NCI-H1048 (cell line): Measurements from ENCODE around the gene BOD1L2.

Experiments used
- DNase-seq: peaks from one replicate; lab custom pipeline; 2025; lab: John Stamatoyannopoulos, UW

The BOD1L2 gene

DNA sequence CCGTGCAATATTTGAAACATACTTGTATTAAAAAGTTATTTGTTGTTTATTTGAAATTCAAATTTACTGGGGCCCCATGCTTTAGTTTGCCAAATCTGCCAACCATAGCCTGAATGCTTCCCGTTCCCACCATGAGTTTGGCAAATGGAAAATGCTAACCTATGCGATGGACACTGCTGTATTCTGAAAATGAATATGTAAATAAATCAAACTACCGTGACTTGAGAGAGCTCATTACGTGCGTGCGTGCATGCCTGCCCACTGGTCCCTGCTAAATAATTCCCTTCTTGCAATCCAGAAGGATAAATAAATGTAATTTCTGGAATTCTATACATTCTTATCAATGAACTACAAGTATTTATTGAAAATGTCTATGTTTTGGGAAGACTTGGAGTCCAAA is 3.2 kb downstream of the BOD1L2 start:
- DNase-seq = no peak

DNA sequence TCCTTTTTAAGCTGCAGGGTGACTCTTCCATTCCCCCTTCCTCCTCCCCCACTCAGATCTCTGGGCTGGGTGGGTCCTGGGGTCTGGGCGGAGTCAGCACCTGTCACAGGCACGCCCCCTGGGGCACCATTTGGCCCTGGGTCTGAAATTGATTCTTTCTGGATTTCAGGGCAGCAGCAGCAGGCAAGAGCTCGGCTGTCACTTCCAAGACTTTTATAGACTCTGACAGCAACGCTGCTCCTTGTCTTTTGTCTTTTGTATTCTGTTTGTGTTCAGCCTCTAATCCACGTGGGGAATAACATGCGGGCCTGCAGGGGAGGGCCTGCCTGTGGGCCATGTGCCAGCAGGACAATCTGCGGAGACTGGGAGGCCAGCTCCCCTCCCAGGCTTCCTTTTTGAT is 3.9 kb downstream of the BOD1L2 start:
- no peak for DNase-seq

DNA sequence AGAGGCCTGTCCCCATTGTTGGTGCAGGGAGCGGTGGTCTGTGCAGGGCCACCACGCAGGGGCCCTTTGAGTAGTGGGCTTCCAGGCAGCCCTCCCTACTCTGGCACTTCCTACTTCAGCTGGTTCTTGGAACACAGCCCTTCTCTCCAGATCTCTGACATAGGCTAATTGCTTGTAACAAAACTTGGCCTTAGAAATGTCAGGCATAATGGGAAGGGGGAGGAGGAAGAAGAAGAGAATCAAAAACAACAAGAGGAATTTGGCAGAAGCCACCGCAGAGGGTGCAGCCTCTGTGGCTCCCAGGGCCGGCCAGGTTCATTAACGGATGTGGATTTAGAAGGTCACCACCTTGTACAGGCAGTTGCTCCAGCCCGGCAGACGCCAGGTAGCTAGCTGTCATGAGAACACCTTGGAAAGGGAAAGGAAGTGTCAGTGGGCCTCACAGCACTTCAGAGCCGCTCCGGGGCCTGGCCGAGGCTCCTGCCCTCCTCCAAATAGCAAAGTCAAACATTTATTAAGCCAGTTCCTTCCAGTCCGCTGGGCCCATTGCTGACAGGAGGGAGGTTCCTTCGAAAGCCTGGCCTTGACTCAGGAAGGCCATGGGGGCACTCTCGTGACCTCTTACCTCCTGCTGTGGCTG is 7.4 kb downstream of the BOD1L2 start:
- no peak for DNase-seq

DNA sequence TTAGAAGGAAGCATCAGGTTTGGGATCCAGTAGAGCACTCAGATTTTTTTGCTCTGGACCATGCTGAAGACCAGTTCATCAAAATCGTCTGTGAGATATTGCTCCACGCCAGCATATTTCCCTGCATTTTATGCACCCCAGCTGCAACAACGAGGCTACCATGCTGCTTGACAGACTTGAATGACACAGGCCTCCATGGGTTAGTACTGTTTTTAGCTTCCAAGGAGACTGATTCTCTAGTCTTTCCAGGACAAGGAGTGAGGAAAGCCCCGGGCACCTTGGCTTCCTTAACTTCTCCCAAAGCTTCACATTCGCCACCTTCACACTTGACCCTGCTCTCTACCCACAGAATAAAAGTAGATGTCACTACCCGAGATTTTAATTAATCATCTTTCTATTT is 17.5 kb downstream of the BOD1L2 start:
- DNase-seq = no peak

DNA sequence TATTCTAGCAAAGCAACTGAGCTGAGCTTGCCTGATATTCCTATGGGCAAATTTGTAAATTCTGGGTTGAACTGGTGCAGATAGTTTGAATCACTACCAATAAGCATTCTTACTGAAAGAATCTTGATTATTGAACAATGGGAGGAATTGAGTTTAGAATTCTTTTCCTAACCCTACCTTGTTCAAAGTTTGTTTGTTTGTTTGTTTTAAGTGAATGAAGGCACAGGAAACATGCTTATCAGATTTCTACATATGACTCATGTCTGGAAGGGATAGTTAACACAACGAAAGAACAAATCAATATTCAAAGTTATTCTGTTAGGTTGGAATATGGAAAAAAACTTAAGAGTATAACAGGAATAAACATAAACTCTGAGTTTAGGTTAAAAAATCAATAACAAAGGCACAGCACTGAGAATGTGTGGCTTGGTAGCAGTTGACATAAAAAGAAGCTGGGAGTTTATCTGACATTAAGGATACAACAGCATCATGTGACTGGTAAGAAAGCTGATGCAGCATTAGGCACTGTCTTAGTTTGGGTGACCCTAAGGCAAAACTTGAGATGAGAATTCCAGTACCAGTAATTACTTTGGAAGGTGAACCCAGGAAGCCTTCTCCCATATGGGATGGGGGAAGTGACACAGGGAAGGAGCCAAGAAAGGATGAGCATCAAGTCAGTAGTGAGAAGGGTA is 20.9 kb downstream of the BOD1L2 start:
- DNase-seq = no peak

DNA sequence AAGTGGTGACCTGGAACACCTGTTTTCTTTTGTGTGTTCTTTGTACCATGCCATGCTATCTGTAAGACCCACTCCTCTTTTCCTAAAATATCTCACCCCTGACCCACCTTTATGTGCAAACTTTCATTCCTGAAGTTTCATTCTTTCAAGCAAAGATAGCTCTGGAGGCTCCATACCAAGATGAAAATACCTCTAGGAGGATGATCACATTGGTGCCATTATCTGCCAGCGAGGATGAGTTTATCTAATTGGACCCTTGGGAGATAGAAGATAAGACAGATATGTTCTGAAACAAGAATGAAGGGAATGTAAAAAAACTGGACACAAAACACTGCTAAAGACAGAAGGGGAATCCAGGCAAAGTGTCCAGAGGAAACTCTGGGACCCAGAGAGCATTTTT is 24.1 kb downstream of the BOD1L2 start:
- DNase-seq = no peak

DNA sequence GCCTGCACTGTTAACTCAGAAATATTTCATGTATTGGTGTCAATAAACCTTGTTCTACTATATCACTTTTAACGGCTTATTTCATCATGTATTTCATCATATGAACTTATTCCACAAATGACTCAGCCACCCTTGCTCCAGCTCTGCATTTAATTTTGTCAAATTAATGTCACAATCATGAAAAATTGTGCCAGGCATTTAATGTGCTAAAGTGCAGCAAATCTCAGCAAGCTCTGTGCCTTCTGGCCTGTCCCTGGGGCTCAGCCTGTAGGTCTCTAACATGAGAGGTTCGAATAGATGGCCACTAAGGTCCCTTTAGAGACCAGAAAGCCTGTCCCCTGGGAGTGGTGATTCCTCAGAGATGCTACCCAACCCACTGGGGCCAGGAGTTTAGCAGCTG is 28.6 kb downstream of the BOD1L2 start:
- no peak for DNase-seq

DNA sequence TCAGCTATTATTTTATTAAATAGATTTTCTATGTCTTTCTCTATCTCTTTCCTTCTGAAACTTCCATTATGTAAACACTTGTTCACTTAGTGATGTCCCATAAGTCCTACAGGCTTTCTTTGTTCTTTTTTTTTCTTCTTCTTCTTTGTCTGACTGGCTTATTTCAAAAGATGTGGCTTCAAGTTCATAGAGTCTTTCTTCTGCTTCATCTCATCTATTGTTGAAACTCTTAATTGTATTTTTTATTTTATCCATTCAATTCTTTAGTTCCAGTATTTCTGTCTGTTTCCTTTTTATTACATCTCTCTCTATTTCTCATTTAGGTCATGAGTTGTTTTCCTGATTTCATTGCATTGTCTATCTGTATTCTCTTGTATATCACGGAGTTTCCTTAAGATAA is 38.5 kb downstream of the BOD1L2 start:
- no peak for DNase-seq

DNA sequence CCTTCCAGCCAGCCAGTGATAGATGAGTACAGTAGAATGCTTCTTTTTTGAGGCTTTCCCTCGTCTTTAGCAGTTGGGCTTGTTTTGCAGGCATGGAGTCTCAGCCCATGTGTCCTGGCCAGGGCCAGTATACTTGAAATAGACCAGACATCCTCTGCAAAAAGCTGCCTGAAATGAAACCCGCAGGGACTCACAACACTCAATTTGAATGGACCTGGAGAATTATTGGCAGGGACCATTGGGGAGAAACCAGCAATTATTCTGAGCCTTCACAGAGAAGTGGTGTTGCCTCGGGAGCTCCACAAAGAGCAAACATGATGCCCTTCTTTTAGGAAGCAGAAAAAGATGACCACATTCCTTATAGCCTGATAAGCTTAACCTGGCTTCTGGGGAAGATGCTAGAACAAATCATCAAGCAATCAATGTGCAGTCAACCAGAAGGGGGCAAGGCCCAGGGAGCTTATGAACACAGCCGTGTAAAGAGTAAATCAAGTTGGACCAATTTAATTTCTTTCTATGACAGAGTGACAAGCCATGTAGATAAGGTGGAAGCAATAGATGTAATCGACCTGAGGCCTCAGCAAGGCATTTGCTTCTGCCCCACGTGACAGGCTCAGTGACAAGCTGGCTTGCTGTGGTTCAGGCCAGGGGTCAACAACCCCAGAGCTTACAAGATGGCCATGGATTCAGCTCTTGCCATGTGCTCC is 42.1 kb downstream of the BOD1L2 start:
- no peak for DNase-seq

DNA sequence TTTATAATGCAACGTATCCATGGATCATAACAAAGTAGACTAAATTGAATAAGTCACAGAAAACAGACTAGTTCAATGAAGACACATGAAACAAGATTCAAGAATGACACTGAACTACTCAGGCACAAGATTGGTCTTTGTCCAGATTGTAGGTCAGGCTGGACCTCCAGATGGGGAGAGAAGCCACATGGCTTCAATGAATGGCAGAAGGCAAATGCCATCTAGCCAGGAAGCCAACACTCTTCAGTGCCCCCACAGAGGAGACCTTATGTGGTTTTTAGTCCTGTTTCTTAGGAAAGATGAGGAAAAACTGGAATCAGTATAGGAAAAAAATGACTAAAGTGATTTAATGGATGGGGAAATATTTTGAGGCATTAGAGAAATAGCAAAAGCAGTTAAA is 43.1 kb downstream of the BOD1L2 start:
- no peak for DNase-seq

DNA sequence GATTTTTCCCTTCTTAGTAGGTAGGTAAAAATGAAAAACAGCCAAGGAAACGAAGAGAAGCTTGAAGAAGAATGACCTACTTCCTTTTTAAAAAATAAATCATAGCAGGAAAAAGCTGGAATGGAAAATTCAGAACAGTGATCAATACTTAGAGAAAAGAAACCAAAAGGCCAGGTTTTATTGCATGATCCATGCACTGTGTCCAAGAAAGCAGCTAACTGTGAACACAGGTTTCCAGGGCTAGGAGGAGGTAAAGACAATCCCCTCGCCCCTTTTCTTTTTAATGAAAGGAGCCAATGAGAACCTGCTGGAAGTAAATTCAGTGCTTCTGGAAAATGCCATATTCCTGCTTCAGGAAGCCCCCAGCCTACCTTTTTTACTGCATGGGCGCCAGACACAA is 47.2 kb downstream of the BOD1L2 start:
- no peak for DNase-seq

DNA sequence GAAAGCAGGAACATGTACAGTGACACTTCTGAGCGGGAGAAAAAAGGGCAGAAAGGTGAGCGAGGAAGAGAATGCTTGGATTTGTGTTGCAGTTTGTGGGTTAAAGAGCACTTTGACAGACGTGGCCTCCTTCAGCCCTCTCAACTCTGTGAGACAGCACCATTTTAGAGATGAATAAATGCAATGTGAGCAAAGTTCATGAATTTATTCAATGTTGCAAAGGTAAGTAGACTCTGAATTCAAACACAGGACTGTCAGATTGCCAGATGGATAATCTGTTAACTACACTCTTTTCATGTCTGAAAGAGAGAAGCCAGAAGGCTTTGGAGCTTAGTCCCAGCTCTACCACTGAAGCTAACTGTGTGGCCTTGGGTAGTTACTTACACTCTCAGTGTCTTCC is 47.7 kb downstream of the BOD1L2 start:
- DNase-seq = no peak

DNA sequence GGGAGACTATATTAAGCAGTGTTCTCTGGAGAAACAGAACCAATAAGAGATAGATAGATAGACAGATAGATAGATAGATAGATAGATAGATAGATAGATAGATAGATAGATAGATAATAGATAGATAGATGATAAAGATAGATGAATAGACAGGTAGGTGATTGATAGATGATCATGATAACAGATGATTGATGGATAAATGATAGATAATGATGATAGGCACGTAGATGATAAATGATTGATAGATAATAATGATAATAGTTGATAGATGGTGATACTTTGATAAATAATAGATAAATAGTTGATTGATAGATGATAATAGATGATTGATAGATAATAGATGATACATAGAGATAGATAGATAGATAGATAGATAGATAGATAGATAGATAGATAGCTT is 48.5 kb downstream of the BOD1L2 start:
- DNase-seq = no peak

DNA sequence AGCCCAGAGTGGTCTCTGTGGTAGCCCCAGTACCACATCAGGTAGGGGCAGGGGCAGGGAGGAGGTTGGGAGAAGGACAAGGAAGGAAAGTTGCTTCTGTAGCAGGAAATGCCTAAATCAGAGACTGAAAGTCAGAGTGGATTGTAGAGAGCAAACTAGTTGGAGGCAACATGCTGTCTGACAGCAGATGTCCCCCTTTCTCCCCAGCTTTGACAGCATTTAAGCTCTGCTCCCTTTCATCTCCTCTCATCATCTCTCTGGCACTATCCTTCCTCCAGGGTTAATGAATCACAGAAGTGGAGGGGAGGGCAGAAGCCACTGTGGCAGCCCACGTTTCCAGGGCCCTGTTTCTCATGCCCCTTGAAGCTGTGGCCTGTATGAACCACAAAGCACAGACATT is 50.4 kb downstream of the BOD1L2 start:
- no peak for DNase-seq

DNA sequence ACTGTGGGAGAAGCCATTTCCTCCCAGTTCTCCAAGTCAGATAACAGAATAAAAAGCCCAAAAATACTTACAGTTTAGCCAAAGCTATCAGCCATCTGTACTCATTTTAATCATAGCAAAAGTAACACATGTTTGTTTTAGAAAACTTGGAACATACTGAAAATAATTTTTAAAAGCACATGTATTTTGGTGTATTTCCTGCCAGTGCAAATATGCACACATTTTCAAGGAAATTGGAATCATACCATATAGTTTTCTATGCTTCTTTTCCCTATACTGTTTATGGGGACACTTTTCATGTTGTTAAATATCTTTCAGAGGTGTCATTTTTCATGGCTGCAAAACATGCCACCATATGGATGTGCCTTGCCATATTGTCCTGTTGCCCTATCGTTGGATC is 51.2 kb downstream of the BOD1L2 start:
- DNase-seq = no peak
